Breast epithelium (tissue), 3 donors: ENCODE measurements around the gene DNAJC19.

Experiments used
- POLR2A ChIP-seq: fragments of 450-650 bp; IDR thresholded peaks from one replicate; pipeline ENCODE4 v1.6.1; 2016; ENCODE audit warnings: antibody characterized with exemption, mild to moderate bottlenecking, moderate library complexity
- TF ChIP-seq, protein P1 (sequence below), 3 donors: fragments of 450-650 bp; IDR thresholded peaks; one replicate each; pipeline ENCODE4 v1.5.1; 2016 to 2017; ENCODE audit warnings: antibody characterized with exemption in 3 of 3, mild to moderate bottlenecking in 3 of 3, moderate library complexity in 3 of 3

DNA sequence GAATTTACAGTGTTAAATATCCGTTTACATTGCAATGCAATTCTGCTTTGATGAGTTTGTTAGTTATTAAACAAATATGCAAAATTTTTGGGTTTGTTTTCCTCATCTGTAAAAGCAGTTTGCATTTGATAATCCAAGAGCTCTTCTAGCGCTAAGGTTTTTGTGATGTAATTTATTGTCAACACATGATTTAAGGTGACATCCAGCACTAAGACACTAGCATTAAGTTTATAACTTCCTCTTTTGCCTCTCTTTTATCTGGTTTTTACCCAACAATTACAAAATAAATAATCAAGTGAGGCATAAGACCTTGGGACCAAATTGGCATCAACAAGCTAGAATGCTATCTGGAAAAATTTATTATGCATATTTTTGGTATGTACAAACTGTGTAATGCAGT is 969 bp upstream of the DNAJC19 start:
- TF ChIP-seq, protein P1, sequence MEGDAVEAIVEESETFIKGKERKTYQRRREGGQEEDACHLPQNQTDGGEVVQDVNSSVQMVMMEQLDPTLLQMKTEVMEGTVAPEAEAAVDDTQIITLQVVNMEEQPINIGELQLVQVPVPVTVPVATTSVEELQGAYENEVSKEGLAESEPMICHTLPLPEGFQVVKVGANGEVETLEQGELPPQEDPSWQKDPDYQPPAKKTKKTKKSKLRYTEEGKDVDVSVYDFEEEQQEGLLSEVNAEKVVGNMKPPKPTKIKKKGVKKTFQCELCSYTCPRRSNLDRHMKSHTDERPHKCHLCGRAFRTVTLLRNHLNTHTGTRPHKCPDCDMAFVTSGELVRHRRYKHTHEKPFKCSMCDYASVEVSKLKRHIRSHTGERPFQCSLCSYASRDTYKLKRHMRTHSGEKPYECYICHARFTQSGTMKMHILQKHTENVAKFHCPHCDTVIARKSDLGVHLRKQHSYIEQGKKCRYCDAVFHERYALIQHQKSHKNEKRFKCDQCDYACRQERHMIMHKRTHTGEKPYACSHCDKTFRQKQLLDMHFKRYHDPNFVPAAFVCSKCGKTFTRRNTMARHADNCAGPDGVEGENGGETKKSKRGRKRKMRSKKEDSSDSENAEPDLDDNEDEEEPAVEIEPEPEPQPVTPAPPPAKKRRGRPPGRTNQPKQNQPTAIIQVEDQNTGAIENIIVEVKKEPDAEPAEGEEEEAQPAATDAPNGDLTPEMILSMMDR (IDR thresholded peaks at IDR 0.05): no peak
- no peak for TF ChIP-seq POLR2A
